ENCODE measurements around the gene RPS6KC1.
"Not testable (repeated sequence)": the region's sequence is repeated elsewhere in the genome, so short reads cannot be mapped to it uniquely, and the experiment has no call there.

Gene RPS6KC1

DNA sequence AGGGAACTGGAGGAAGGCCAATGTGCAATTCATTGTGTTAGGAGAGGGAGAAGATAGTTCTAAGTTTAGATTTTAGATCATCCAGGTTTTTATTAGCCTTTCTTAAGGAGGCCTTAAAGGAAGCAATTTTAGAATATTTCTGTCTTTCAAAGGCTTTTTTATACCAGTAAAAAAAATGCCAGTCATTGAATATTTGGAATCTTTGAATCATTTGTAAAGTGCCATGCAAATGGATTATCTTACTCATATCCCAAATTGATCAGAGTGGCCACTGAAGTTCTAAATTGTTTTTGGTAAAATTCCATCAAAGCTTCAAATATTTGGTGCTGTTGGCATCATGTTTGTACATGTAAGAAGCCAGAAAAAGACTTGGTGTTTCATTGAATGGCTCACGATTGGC, 244.8 kb downstream of the RPS6KC1 start:
- no peak for DNase-seq

DNA sequence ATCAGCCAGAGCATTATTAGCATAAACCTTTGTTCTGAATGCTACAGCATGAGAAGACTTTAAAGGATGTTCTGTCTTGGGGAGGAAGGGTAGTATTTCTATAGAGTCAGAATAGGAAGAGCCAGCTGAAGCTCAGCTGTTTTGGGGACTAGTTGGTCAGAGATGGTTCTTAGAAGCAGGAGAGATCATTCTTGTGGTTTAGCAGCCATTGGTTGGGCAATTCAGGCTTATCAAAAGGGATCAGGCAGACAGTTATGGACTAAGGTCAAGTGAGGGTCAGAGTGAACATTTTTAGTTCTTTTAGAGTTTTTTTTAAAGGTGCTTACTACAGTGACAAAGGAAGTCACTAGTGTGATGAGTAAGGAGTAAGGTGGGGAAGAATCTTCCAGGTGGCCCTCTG, 245.5 kb downstream of the RPS6KC1 start:
- no peak for DNase-seq

DNA sequence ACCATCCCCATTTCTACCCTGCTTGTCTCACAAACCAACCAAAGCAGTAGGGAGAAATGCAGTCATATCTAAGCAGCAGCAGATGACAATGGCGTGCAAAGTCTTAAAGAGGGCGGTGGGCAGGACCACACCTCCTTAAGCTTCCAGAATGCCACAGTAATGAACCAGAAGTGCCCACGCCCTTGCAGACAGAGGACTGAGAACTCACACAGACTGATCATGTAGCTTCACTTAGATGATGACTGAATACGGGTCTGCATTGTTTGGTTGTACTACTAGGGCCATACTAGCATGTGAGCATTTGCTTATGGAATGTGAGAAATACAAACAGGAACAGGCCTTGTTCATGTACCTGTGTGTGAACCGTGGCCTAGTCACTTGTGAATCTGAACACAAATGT, 246.0 kb downstream of the RPS6KC1 start:
- no peak for DNase-seq

DNA sequence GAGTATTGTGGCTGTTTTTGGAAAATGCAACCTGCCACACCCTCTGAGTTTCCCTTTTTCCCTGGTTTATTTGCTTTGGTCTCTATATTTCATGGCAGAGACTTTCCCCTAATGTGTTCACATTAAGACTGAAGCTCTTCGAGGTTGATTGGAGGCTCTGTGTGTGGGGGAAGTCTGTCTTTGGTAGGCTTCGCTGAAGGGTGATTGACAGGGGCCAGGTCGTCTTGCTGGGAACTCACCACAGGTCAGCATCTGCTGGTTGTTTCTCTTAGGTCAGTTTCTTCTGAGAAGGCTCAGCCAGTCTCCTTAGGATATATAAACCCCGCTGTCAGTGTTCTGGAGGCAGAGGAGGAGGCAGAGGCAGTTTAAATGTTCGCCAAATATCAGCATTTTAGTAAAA, 249.4 kb downstream of the RPS6KC1 start:
- no peak for DNase-seq

DNA sequence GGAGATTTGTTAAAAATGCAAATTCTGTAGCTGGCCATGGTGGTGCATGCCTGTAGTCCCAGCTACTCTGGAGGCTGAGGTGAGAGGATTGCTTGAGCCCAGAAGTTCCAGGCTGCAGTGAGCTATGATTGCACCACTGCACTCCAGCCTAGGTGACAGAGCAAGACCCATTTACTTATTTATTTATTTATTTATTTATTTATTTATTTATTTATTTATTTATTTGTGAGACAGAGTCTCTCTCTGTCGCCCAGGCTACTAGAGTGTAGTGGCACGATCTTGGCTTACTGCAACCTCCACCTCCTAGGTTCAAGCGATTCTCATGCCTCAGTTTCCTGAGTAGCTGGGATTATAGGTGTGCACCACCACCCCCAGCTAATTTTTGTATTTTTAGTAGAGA, 250.5 kb downstream of the RPS6KC1 start:
- not testable (repeated sequence) for DNase-seq

DNA sequence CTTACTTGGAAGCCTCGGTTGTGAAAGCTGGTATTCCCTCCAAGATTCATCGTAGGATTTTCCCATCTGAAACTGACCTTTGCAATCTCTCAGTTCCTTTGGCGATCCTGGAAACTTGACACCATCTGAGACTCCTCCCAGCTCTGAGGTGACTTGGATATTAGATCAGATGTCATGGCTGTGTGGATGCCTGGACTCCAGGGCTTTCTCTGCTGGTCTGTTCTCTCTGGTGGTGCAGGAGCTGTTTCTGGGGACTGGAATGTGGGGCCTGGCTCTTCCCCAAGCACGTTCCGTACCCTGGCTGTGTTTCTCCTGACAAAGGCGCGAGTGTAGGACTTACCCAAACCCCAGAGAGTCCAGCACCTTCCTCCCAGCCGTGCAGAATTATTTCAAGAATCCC, 252.2 kb downstream of the RPS6KC1 start:
- DNase-seq = no peak

DNA sequence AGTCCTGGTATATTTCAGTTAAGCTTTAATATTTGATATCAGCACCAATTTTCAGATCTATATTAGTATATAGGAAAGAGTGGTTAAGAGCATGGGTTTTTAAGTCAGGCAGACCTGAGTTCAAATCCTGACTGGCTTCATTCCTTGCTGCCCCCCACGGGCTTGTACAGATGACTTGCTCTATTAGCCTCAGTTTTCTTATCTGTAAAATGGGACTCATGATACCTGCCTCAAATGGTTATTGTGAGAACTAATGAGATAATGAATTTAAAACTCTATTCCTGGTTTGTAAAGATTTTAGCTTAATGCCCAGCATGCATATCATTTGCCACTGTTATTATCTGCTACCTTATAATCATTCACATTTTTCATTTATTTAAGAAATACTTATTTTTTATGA, 264.5 kb downstream of the RPS6KC1 start:
- no peak for DNase-seq

DNA sequence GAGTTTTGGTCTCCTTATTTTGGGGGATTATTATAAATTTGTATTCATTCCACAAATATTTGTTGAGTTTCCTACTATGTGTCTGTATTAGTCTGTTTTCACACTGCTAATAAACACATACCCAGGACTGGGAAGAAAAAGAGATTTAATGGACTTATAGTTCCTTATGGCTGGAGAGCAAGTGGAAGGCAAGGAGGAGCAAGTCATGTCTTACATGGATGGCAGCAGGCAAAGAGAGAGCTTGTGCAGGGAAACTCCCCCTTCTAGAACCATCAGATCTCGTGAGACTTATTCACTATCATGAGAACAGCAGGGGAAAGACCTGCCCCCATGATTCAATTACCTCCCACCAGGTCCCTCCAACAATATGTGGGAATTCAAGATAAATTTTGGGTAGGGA, 267.4 kb downstream of the RPS6KC1 start:
- DNase-seq = not testable (repeated sequence)

DNA sequence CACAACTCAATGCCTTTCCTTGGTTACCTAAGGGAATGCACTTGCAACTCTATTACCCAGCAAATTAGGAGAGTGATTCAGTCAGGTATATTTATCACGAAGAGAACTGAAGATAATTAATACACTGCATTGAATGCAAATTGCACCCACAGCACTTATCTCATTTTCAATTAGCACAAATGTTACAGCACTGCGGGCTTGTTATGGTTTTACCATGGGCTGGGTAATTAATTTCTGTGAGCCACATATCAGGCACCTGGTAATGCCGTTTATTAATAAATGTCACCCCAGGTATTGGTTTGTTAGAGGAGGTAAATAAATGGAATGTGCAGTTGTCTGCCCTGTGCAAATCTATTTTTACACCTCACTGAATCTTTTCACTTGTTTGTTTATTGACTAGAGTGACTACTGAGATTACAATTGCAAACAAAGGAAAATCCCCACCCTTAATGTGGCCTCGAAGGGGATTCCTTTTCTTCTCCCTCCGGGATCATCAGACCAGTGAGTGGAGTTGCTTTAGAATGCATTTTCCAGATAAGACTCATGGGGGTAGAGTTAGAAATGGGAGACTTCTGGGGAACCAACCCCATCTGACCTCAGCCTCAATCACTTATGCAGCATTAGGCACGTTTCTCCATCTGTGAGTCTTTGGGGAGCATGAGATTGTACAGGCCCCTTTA, 269.3 kb downstream of the RPS6KC1 start:
- no peak for DNase-seq

Measured in NCI-H446 (cell line).